ENCODE measurements around the gene NEGR1. TPM values are rescaled to one million over a fixed set of nuclear protein-coding genes. Genes with fewer than 3 reads are reported as not detected.

Gene NEGR1
- total RNA-seq, 1 donor from 2014 or later, result 0.58 TPM

DNA sequence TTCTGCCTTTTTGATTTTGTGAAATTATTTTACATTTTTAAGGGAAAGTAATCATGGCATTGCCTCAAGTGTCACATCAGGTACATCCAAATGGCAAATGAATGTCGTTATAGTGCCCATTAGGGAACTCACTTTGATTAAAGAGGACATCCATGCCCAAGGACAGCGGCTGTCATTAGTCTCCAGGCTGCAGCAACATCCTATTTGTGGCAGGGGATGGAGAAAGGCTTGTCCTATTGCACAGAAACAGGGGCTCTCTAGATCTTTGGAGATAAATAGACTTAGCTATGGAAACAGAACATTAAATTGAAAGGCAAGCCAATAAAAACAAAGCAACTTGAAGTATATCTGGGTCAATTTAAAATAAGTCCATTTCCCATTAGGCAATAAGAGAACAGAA lies 439.3 kb downstream of the NEGR1 start:
- Mint-ChIP-seq H3K27ac (ENCODE audit: unreplicated experiment) (no peak overlapping the region), H3K36me3 (ENCODE audit: low read depth) (no peaks in the 10 kb centered on the region), H3K27me3 (ENCODE audit: low read depth) (no peaks in the 10 kb centered on the region), H3K4me3 (no peak overlapping the region), H3K9me3 (no peaks in the 10 kb centered on the region), H3K4me1 (no peaks in the 10 kb centered on the region)
- no peak for DNase-seq (ENCODE audit: low read depth, low spot score)
- TF ChIP-seq, protein P1, sequence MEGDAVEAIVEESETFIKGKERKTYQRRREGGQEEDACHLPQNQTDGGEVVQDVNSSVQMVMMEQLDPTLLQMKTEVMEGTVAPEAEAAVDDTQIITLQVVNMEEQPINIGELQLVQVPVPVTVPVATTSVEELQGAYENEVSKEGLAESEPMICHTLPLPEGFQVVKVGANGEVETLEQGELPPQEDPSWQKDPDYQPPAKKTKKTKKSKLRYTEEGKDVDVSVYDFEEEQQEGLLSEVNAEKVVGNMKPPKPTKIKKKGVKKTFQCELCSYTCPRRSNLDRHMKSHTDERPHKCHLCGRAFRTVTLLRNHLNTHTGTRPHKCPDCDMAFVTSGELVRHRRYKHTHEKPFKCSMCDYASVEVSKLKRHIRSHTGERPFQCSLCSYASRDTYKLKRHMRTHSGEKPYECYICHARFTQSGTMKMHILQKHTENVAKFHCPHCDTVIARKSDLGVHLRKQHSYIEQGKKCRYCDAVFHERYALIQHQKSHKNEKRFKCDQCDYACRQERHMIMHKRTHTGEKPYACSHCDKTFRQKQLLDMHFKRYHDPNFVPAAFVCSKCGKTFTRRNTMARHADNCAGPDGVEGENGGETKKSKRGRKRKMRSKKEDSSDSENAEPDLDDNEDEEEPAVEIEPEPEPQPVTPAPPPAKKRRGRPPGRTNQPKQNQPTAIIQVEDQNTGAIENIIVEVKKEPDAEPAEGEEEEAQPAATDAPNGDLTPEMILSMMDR (conservative IDR thresholded peaks at IDR 0.05), result no peak

GRCh38 chr1:71839876-71840275 lies 442.5 kb downstream of the NEGR1 start:
- TF ChIP-seq, protein P1 (conservative IDR thresholded peaks at IDR 0.05), result no peak
- Mint-ChIP-seq H3K9me3 (no peaks in the 10 kb centered on the region), H3K4me3 (no peak overlapping the region), H3K27me3 (ENCODE audit: low read depth) (no peaks in the 10 kb centered on the region), H3K27ac (ENCODE audit: unreplicated experiment) (no peak overlapping the region), H3K36me3 (ENCODE audit: low read depth) (no peaks in the 10 kb centered on the region), H3K4me1 (no peaks in the 10 kb centered on the region)
- DNase-seq (ENCODE audit: low read depth, low spot score), result no peak

DNA sequence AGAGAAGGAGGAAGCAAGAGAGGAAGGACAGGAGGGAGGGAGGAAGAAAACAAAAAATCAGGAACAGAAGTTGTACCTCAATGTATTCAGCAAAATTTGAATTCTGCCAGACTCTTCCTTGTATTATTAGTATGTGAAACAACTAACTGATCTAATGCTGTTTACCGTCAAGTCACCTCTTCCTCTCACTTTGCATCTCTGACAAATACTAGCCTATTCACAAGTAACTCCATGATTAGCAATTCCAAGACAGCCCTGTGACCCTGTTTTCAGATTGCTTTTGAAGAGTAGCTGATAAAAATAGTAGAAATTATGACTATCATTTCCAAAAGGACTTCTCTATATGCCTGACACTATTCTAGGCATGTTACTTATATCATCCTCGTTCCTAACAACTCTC lies 445.4 kb downstream of the NEGR1 start:
- H3K27ac Mint-ChIP-seq (ENCODE audit: unreplicated experiment), result no peak overlapping the region
- no peaks in the 10 kb centered on the region for H3K27me3 Mint-ChIP-seq (ENCODE audit: low read depth)
- no peak overlapping the region for H3K4me3 Mint-ChIP-seq
- DNase-seq (ENCODE audit: low read depth, low spot score), result no peak
- peaks cover 1% of the 10 kb centered on the region for H3K4me1 Mint-ChIP-seq
- H3K9me3 Mint-ChIP-seq, result no peaks in the 10 kb centered on the region
- H3K36me3 Mint-ChIP-seq (ENCODE audit: low read depth), result no peaks in the 10 kb centered on the region
- TF ChIP-seq, protein P1 (conservative IDR thresholded peaks at IDR 0.05), result no peak

DNA sequence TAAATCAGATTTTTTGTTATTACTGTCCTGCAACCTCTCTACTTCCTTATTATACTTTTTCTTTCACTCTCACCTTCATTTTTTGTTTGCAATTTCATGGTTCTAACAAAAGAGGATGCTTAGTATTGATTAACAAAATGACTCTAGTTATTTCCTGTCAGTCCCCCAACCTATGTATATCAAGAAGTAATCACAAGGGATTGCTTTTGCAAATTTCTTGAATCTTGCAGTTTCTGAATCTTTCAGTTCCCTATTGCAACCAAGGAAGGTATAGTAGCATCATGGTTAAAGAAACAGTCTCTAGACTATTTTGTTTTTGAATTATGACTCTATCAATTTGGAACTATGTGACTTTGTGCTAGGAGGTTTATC lies 446.9 kb downstream of the NEGR1 start:
- H3K9me3 Mint-ChIP-seq, result no peaks in the 10 kb centered on the region
- no peak overlapping the region for H3K4me3 Mint-ChIP-seq
- TF ChIP-seq, protein P1 (conservative IDR thresholded peaks at IDR 0.05), result no peak
- no peaks in the 10 kb centered on the region for H3K36me3 Mint-ChIP-seq (ENCODE audit: low read depth)
- no peaks in the 10 kb centered on the region for H3K27me3 Mint-ChIP-seq (ENCODE audit: low read depth)
- no peak overlapping the region for H3K27ac Mint-ChIP-seq (ENCODE audit: unreplicated experiment)
- no peak for DNase-seq (ENCODE audit: low read depth, low spot score)
- peaks cover 4% of the 10 kb centered on the region for H3K4me1 Mint-ChIP-seq

DNA sequence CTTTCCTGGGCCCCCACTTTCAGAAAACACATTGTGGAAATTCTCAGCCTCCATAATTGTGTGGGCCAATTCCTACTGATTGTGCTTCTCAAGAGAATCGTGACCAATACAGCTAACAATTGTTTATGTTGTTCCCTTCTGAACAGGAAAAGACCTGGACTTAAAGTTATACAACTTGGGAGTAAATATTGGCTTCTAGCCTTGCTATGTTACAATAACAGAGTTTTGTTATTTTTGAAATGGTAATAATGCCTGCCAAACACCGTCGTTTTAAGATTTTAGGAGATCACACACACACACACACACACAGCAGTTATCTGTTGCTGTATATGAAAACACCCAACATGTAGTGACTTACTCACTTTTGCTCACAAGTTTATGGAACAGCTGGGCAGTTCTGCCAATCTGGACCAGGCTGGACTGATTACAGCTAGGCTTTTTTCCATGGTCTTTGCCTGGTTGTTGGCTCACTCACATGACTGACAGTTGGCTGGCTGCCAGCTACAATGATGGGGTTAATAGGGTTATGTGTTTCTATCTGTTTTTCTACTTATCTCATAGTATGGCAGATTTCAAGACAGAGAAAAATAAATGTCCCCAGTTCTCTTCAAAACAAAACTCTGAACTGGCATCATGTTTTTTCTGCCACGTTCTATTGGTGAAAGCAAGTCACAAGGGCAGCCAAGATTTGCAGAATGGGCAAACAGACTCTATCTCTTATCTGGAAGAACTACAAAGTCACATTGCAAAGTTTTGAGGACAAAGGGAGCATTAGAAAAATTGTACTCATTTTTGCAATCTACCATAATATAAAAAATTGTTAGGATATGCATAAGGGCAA lies 447.5 kb downstream of the NEGR1 start:
- Mint-ChIP-seq H3K36me3 (ENCODE audit: low read depth) (no peaks in the 10 kb centered on the region), H3K4me1 (peaks cover 4% of the 10 kb centered on the region), H3K9me3 (no peaks in the 10 kb centered on the region), H3K4me3 (no peak overlapping the region), H3K27ac (ENCODE audit: unreplicated experiment) (no peak overlapping the region), H3K27me3 (ENCODE audit: low read depth) (no peaks in the 10 kb centered on the region)
- TF ChIP-seq, protein P1 (conservative IDR thresholded peaks at IDR 0.05), result no peak
- no peak for DNase-seq (ENCODE audit: low read depth, low spot score)
